Memory B cell (primary cell): ENCODE data around the gene FRMD4B.

ENCODE experiments used
- ATAC-seq: fragments of 150-1000 bp; cut with Tn5 transposase; 2 replicates; pipeline ENCODE4 v1.10.0; 2021; ENCODE audit warnings: low read depth, mild to moderate bottlenecking, moderate library complexity
- DNase-seq, 2 donors: peaks; one replicate each; pipeline ENCODE4 v3.0.0; 2022; ENCODE audit warnings: low spot score in 2 of 2
- H3K27ac Mint-ChIP-seq: one replicate; pipeline ENCODE4 v1.8.0; 2022; ENCODE audit warnings: mild to moderate bottlenecking, moderate library complexity, mixed read lengths
- H3K27me3 Mint-ChIP-seq: one replicate; pipeline ENCODE4 v1.8.0; 2022; ENCODE audit warnings: mixed read lengths
- H3K36me3 Mint-ChIP-seq: one replicate; pipeline ENCODE4 v1.8.0; 2022; ENCODE audit warnings: mild to moderate bottlenecking, mixed read lengths
- H3K4me1 Mint-ChIP-seq: one replicate; pipeline ENCODE4 v1.8.0; 2022; ENCODE audit warnings: mixed read lengths
- H3K4me3 Mint-ChIP-seq: one replicate; pipeline ENCODE4 v1.8.0; 2022; ENCODE audit warnings: mild to moderate bottlenecking, moderate library complexity, mixed read lengths
- H3K9me3 Mint-ChIP-seq: one replicate; pipeline ENCODE4 v1.8.0; 2022; ENCODE audit warnings: mixed read lengths

FRMD4B gene

GRCh38 chr3:69259125-69259524 lies 126.8 kb downstream of the FRMD4B start:
- Mint-ChIP-seq H3K4me3 (no peak overlapping the region), H3K9me3 (no peaks in the 10 kb centered on the region), H3K4me1 (no peaks in the 10 kb centered on the region), H3K27ac (no peak overlapping the region), H3K36me3 (no peaks in the 10 kb centered on the region), H3K27me3 (peaks cover 5% of the 10 kb centered on the region)
- DNase-seq (no peak), ATAC-seq (no peak)

- Mint-ChIP-seq H3K4me3 (no peak overlapping the region), H3K27ac (no peak overlapping the region), H3K4me1 (no peaks in the 10 kb centered on the region), H3K9me3 (no peaks in the 10 kb centered on the region), H3K27me3 (peaks cover 6% of the 10 kb centered on the region), H3K36me3 (no peaks in the 10 kb centered on the region)
- DNase-seq = no peak
- ATAC-seq = no peak
Observed at GRCh38 chr3:69255928-69256327, 130.0 kb downstream of the FRMD4B start.

GRCh38 chr3:69254351-69254750 lies 131.5 kb downstream of the FRMD4B start:
- Mint-ChIP-seq H3K4me1 (no peaks in the 10 kb centered on the region), H3K36me3 (no peaks in the 10 kb centered on the region), H3K27me3 (peaks cover 6% of the 10 kb centered on the region), H3K9me3 (no peaks in the 10 kb centered on the region), H3K27ac (no peak overlapping the region), H3K4me3 (no peak overlapping the region)
- ATAC-seq (no peak), DNase-seq (no peak)

- Mint-ChIP-seq H3K4me3 (no peak overlapping the region), H3K27me3 (peaks cover 8% of the 10 kb centered on the region)
- no peak for DNase-seq
Observed at GRCh38 chr3:69252631-69253030, 133.3 kb downstream of the FRMD4B start.

GRCh38 chr3:69252141-69252540 lies 133.7 kb downstream of the FRMD4B start:
- Mint-ChIP-seq H3K4me3 (no peak overlapping the region), H3K9me3 (no peaks in the 10 kb centered on the region), H3K4me1 (no peaks in the 10 kb centered on the region), H3K36me3 (no peaks in the 10 kb centered on the region), H3K27ac (no peak overlapping the region), H3K27me3 (peaks cover 8% of the 10 kb centered on the region)
- ATAC-seq (no peak), DNase-seq (no peak)

More at GRCh38 chr3:69252631-69253030, 133.3 kb downstream of the FRMD4B start:
- H3K27ac Mint-ChIP-seq = no peak overlapping the region
- ATAC-seq = no peak
- no peaks in the 10 kb centered on the region for H3K4me1 Mint-ChIP-seq
- H3K9me3 Mint-ChIP-seq = no peaks in the 10 kb centered on the region
- no peaks in the 10 kb centered on the region for H3K36me3 Mint-ChIP-seq

- Mint-ChIP-seq H3K4me3 (no peak overlapping the region), H3K27me3 (peaks cover 6% of the 10 kb centered on the region), H3K36me3 (no peaks in the 10 kb centered on the region), H3K27ac (no peak overlapping the region), H3K9me3 (no peaks in the 10 kb centered on the region), H3K4me1 (no peaks in the 10 kb centered on the region)
- DNase-seq = no peak
- no peak for ATAC-seq
Observed at GRCh38 chr3:69251078-69251805, 134.6 kb downstream of the FRMD4B start.

- H3K36me3 Mint-ChIP-seq = no peaks in the 10 kb centered on the region
- DNase-seq = no peak
- no peaks in the 10 kb centered on the region for H3K4me1 Mint-ChIP-seq
- H3K9me3 Mint-ChIP-seq = no peaks in the 10 kb centered on the region
- no peak overlapping the region for H3K4me3 Mint-ChIP-seq
- no peak overlapping the region for H3K27ac Mint-ChIP-seq
- no peak for ATAC-seq
- H3K27me3 Mint-ChIP-seq = peaks cover 6% of the 10 kb centered on the region
Observed at GRCh38 chr3:69250014-69250413, 135.9 kb downstream of the FRMD4B start.

- Mint-ChIP-seq H3K9me3 (no peaks in the 10 kb centered on the region), H3K27me3 (peaks cover 5% of the 10 kb centered on the region), H3K27ac (no peak overlapping the region), H3K36me3 (no peaks in the 10 kb centered on the region), H3K4me1 (no peaks in the 10 kb centered on the region), H3K4me3 (no peak overlapping the region)
- no peak for ATAC-seq
- DNase-seq = no peak
Observed at GRCh38 chr3:69249001-69249400, 136.9 kb downstream of the FRMD4B start.

GRCh38 chr3:69248436-69248835 lies 137.5 kb downstream of the FRMD4B start:
- Mint-ChIP-seq H3K4me1 (no peaks in the 10 kb centered on the region), H3K27me3 (peaks cover 6% of the 10 kb centered on the region), H3K27ac (no peak overlapping the region), H3K9me3 (no peaks in the 10 kb centered on the region), H3K4me3 (no peak overlapping the region), H3K36me3 (no peaks in the 10 kb centered on the region)
- ATAC-seq (no peak), DNase-seq (no peak)

- Mint-ChIP-seq H3K27ac (no peak overlapping the region), H3K9me3 (no peaks in the 10 kb centered on the region), H3K4me3 (no peak overlapping the region), H3K4me1 (no peaks in the 10 kb centered on the region), H3K36me3 (no peaks in the 10 kb centered on the region), H3K27me3 (peaks cover 8% of the 10 kb centered on the region)
- DNase-seq = no peak
- ATAC-seq = no peak
Observed at GRCh38 chr3:69246612-69247011, 139.3 kb downstream of the FRMD4B start.

GRCh38 chr3:69244039-69244438 lies 141.8 kb downstream of the FRMD4B start:
- no peaks in the 10 kb centered on the region for H3K36me3 Mint-ChIP-seq
- no peak for ATAC-seq
- no peaks in the 10 kb centered on the region for H3K4me1 Mint-ChIP-seq
- H3K27ac Mint-ChIP-seq = no peak overlapping the region
- no peaks in the 10 kb centered on the region for H3K9me3 Mint-ChIP-seq
- no peak for DNase-seq
- peaks cover 7% of the 10 kb centered on the region for H3K27me3 Mint-ChIP-seq
- H3K4me3 Mint-ChIP-seq = no peak overlapping the region

- Mint-ChIP-seq H3K9me3 (no peaks in the 10 kb centered on the region), H3K27me3 (peaks cover 4% of the 10 kb centered on the region), H3K27ac (no peak overlapping the region), H3K36me3 (no peaks in the 10 kb centered on the region), H3K4me1 (peaks cover 2% of the 10 kb centered on the region), H3K4me3 (no peak overlapping the region)
- no peak for ATAC-seq
- no peak for DNase-seq
Observed at GRCh38 chr3:69241769-69242168, 144.1 kb downstream of the FRMD4B start.

- no peak overlapping the region for H3K4me3 Mint-ChIP-seq
- ATAC-seq = no peak
- H3K4me1 Mint-ChIP-seq = peaks cover 4% of the 10 kb centered on the region
- H3K27me3 Mint-ChIP-seq = peaks cover 4% of the 10 kb centered on the region
- no peaks in the 10 kb centered on the region for H3K9me3 Mint-ChIP-seq
- no peak for DNase-seq
- H3K36me3 Mint-ChIP-seq = no peaks in the 10 kb centered on the region
- no peak overlapping the region for H3K27ac Mint-ChIP-seq
Observed at GRCh38 chr3:69240651-69241568, 145.0 kb downstream of the FRMD4B start.

GRCh38 chr3:69239063-69239462 lies 146.8 kb downstream of the FRMD4B start:
- H3K36me3 Mint-ChIP-seq = no peaks in the 10 kb centered on the region
- peaks cover 4% of the 10 kb centered on the region for H3K27me3 Mint-ChIP-seq
- no peak for DNase-seq
- ATAC-seq = no peak
- H3K9me3 Mint-ChIP-seq = no peaks in the 10 kb centered on the region
- H3K27ac Mint-ChIP-seq = no peak overlapping the region
- no peak overlapping the region for H3K4me3 Mint-ChIP-seq
- H3K4me1 Mint-ChIP-seq = peaks cover 4% of the 10 kb centered on the region
